ENCODE results near the gene ERG28. TPM values are rescaled to one million over a fixed set of nuclear protein-coding genes. Genes with fewer than 3 reads are reported as not detected.

Gene ERG28
- total RNA-seq, 1 experiment from 2014 or later = 18.4 TPM

DNA sequence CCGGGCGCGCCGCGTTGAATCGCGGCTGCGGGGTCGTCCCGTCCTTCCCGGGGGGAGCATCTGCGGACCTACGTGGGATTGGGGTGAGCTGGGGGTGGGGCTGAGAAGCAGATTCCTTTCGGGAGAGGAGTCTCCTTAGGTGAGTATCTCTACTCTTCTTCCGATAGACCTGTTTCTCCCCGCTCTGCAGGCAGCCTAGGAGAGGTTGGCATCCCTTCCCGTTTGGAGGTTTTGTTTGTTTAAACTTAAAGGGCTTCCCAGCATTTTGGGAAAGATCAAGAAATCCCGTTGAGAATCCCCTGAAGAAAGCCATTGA lies 781 bp upstream of the ERG28 start:
- Histone ChIP-seq H3K27ac (ENCODE audit: low read depth, low read length) (peak overlapping the region; percentile 74), H3K4me2 (ENCODE audit: low read length) (peak overlapping the region; percentile 84), H3K36me3 (ENCODE audit: control insufficient read depth in 1 of 2, insufficient read depth in 2 of 2, low read length in 2 of 2) (peaks cover 0 to 7% of the 10 kb centered on the region in 2 experiments; a peak in 2 of 4 replicates), H3K9me3 (ENCODE audit: control insufficient read depth in 1 of 2, insufficient read depth in 1 of 2, low read depth in 1 of 2, low read length in 2 of 2) (no peaks in the 10 kb centered on the region), H3K9me2 (ENCODE audit: insufficient read depth) (no peaks in the 10 kb centered on the region), H3K4me3 (replicated peaks in 1 of 2; ENCODE audit: low read depth in 1 of 2, low read length in 2 of 2) (peak overlapping the region; percentile 82 to 91), H3K27me3 (ENCODE audit: insufficient read depth, low read length) (no peaks in the 10 kb centered on the region), H3K79me2 (ENCODE audit: insufficient read depth, low read length) (peaks cover 28% of the 10 kb centered on the region), H2AFZ (ENCODE audit: low read depth, low read length, poor library complexity, severe bottlenecking) (no peak overlapping the region), H3K4me1 (ENCODE audit: control insufficient read depth in 1 of 2, insufficient read depth in 2 of 2, low read length in 2 of 2) (peaks cover 3 to 10% of the 10 kb centered on the region in 2 experiments; a peak in 2 of 4 replicates), H3K9ac (ENCODE audit: low read length) (peak overlapping the region; percentile 91), H4K20me1 (ENCODE audit: insufficient read depth) (no peaks in the 10 kb centered on the region)
- RAD21 ChIA-PET (ENCODE audit: low non-redundant PET in 1 of 2, low total read pairs in 2 of 2, uncharacterized antibody in 2 of 2, unreplicated experiment in 2 of 2) = interaction anchor here (1.0 to 1.3 kb wide), 2 partner anchors 83 to 84 kb away, joined by 3 to 6 read pairs; partner anchors contain the start of gene FLVCR2 (in 1 of the 2)
- DNase-seq (ENCODE audit: low read depth, low spot score) (no peak), ATAC-seq (no peak)
- no peak for TF ChIP-seq SRF (IDR thresholded peaks at IDR 0.05; ENCODE audit: low read depth)
- TF ChIP-seq RAD21 (IDR thresholded peaks at IDR 0.05; ENCODE audit: low read depth) = no peak
- no peak for TF ChIP-seq CBX3 (IDR thresholded peaks at IDR 0.05; ENCODE audit: low read depth)
- TF ChIP-seq ELF1 (IDR thresholded peaks at IDR 0.05; ENCODE audit: borderline replicate concordance, low read depth) = no peak
- TF ChIP-seq ZFX (IDR thresholded peaks at IDR 0.05) = no peak
- TF ChIP-seq EZH2 (IDR thresholded peaks at IDR 0.05) = no peak
- TF ChIP-seq YY1 (IDR thresholded peaks at IDR 0.05; ENCODE audit: extremely low read depth, insufficient replicate concordance, low read depth, low read length) = no peak
- no peak for TF ChIP-seq SP1 (IDR thresholded peaks at IDR 0.05; ENCODE audit: low read depth)
- no peak for TF ChIP-seq CEBPB (IDR thresholded peaks at IDR 0.05; ENCODE audit: low read depth)
- no peak for TF ChIP-seq POLR2AphosphoS5 (IDR thresholded peaks at IDR 0.05; ENCODE audit: low read depth, low read length)
- TF ChIP-seq, protein P1, sequence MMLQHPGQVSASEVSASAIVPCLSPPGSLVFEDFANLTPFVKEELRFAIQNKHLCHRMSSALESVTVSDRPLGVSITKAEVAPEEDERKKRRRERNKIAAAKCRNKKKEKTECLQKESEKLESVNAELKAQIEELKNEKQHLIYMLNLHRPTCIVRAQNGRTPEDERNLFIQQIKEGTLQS (IDR thresholded peaks at IDR 0.05) = no peak
- TF ChIP-seq JUND (IDR thresholded peaks at IDR 0.05) = no peak
- no peak for TF ChIP-seq ZNF274 (IDR thresholded peaks at IDR 0.05; ENCODE audit: low read depth, low read length)
- TF ChIP-seq TCF7L2 (IDR thresholded peaks at IDR 0.05; ENCODE audit: borderline replicate concordance, extremely low read depth, insufficient read depth, insufficient read length) = no peak
- TF ChIP-seq POLR2A (IDR thresholded peaks at IDR 0.05; ENCODE audit: borderline replicate concordance, extremely low read depth, insufficient read depth, insufficient read length) = no peak
- TF ChIP-seq, protein P2, sequence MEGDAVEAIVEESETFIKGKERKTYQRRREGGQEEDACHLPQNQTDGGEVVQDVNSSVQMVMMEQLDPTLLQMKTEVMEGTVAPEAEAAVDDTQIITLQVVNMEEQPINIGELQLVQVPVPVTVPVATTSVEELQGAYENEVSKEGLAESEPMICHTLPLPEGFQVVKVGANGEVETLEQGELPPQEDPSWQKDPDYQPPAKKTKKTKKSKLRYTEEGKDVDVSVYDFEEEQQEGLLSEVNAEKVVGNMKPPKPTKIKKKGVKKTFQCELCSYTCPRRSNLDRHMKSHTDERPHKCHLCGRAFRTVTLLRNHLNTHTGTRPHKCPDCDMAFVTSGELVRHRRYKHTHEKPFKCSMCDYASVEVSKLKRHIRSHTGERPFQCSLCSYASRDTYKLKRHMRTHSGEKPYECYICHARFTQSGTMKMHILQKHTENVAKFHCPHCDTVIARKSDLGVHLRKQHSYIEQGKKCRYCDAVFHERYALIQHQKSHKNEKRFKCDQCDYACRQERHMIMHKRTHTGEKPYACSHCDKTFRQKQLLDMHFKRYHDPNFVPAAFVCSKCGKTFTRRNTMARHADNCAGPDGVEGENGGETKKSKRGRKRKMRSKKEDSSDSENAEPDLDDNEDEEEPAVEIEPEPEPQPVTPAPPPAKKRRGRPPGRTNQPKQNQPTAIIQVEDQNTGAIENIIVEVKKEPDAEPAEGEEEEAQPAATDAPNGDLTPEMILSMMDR (IDR thresholded peaks at IDR 0.05 in 2 of 3, conservative IDR thresholded peaks at IDR 0.05 in 1 of 3; ENCODE audit: borderline replicate concordance in 1 of 3, insufficient read depth in 1 of 3, low read depth in 2 of 3, low read length in 2 of 3) = no peak
- no TSS peak for BruUV-seq (replicated peaks)
- POLR2A ChIA-PET = interaction anchor here (0.6 to 1.4 kb wide), 3 partner anchors 12 to 1071 kb away, joined by 3 to 4 read pairs (median 3); no protein-coding TSS in a partner anchor
- CTCF ChIA-PET = interaction anchor here (0.9 to 2.2 kb wide), 5 partner anchors 48 to 321 kb away, joined by 4 to 21 read pairs (median 7); partner anchors contain the start of gene FLVCR2
- intact Hi-C loops (cut with micrococcal nuclease) = no loop called here
